ENCODE data around the gene SFMBT2. TPM values are rescaled to one million over a fixed set of nuclear protein-coding genes. Genes with fewer than 3 reads are reported as not detected.

Gene SFMBT2
- total RNA-seq, 1 experiment from 2014 or later = 0.02 TPM

GRCh38 chr10:7337431-7338171, 73.2 kb downstream of the SFMBT2 start:
- no peaks in the 10 kb centered on the region for H3K9me3 ChIP-seq (ENCODE audit: control insufficient read depth in 1 of 2, insufficient read depth in 1 of 2, low read depth in 1 of 2, low read length in 2 of 2)
- H3K4me2 ChIP-seq (ENCODE audit: low read length) = no peak overlapping the region
- H2AFZ ChIP-seq (ENCODE audit: low read depth, low read length, poor library complexity, severe bottlenecking) = no peak overlapping the region
- no peak overlapping the region for H3K4me3 ChIP-seq (replicated peaks in 1 of 2; ENCODE audit: low read depth in 1 of 2, low read length in 2 of 2)
- H3K4me1 ChIP-seq (ENCODE audit: control insufficient read depth in 1 of 2, insufficient read depth in 2 of 2, low read length in 2 of 2) = no peaks in the 10 kb centered on the region
- ChIA-PET POLR2A (no interaction called here), CTCF (no interaction called here), RAD21 (ENCODE audit: low non-redundant PET in 1 of 2, low total read pairs in 2 of 2, uncharacterized antibody in 2 of 2, unreplicated experiment in 2 of 2) (no interaction called here)
- no peaks in the 10 kb centered on the region for H3K9me2 ChIP-seq (ENCODE audit: insufficient read depth)
- no peak overlapping the region for H3K9ac ChIP-seq (ENCODE audit: low read length)
- H3K79me2 ChIP-seq (ENCODE audit: insufficient read depth, low read length) = no peaks in the 10 kb centered on the region
- intact Hi-C loops (cut with micrococcal nuclease) = no loop called here
- TF ChIP-seq EZH2 (IDR thresholded peaks at IDR 0.05) (no peak), CEBPB (IDR thresholded peaks at IDR 0.05; ENCODE audit: low read depth) (no peak), YY1 (IDR thresholded peaks at IDR 0.05; ENCODE audit: extremely low read depth, insufficient replicate concordance, low read depth, low read length) (no peak)
- TF ChIP-seq, protein P1, sequence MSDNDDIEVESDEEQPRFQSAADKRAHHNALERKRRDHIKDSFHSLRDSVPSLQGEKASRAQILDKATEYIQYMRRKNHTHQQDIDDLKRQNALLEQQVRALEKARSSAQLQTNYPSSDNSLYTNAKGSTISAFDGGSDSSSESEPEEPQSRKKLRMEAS (IDR thresholded peaks at IDR 0.05) = no peak
- TF ChIP-seq, protein P2, sequence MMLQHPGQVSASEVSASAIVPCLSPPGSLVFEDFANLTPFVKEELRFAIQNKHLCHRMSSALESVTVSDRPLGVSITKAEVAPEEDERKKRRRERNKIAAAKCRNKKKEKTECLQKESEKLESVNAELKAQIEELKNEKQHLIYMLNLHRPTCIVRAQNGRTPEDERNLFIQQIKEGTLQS (IDR thresholded peaks at IDR 0.05) = no peak
- TF ChIP-seq, protein P3, sequence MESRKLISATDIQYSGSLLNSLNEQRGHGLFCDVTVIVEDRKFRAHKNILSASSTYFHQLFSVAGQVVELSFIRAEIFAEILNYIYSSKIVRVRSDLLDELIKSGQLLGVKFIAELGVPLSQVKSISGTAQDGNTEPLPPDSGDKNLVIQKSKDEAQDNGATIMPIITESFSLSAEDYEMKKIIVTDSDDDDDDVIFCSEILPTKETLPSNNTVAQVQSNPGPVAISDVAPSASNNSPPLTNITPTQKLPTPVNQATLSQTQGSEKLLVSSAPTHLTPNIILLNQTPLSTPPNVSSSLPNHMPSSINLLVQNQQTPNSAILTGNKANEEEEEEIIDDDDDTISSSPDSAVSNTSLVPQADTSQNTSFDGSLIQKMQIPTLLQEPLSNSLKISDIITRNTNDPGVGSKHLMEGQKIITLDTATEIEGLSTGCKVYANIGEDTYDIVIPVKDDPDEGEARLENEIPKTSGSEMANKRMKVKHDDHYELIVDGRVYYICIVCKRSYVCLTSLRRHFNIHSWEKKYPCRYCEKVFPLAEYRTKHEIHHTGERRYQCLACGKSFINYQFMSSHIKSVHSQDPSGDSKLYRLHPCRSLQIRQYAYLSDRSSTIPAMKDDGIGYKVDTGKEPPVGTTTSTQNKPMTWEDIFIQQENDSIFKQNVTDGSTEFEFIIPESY (IDR thresholded peaks at IDR 0.05; ENCODE audit: extremely low read depth, insufficient replicate concordance, low read length) = no peak
- H3K27ac ChIP-seq (ENCODE audit: low read depth, low read length) = no peak overlapping the region
- no peaks in the 10 kb centered on the region for H4K20me1 ChIP-seq (ENCODE audit: insufficient read depth)
- BruUV-seq (replicated peaks) = no TSS peak
- no peaks in the 10 kb centered on the region for H3K36me3 ChIP-seq (ENCODE audit: control insufficient read depth in 1 of 2, insufficient read depth in 2 of 2, low read length in 2 of 2)
- no peak for ATAC-seq
- H3K27me3 ChIP-seq (ENCODE audit: insufficient read depth, low read length) = no peaks in the 10 kb centered on the region
- DNase-seq (ENCODE audit: low read depth, low spot score) = no peak

Data from HCT116 (cell line).